Pancreas (tissue), 10 donors: ENCODE results near the gene ZNF524. TPM values are rescaled to one million over a fixed set of nuclear protein-coding genes. Genes with fewer than 3 reads are reported as not detected.

Source experiments
- ATAC-seq, 4 donors: fragments of 200-7000 bp; cut with Tn5 transposase; one replicate each; pipeline versions ENCODE4 v1.8.0 to v1.9.1; 2020; ENCODE audit warnings: mild to moderate bottlenecking in 4 of 4, moderate library complexity in 4 of 4
- DNase-seq, 6 donors: peaks; one replicate each; pipeline ENCODE4 v3.0.0-alpha.2; 2020
- FAIRE-seq: peaks from 2 replicates; lab custom pipeline; 2012; peaks lifted over from hg19 to GRCh38; lab: Jason Lieb, UNC
- H3K27ac ChIP-seq, 4 donors: fragments of 200-600 bp; sonication (generic); 1 replicate in 3 of 4; 2 replicates in 1 of 4; pipeline versions ENCODE4 v1.5.0 to v1.8.0; 2020
- H3K27me3 ChIP-seq, 4 donors: fragments of 200-600 bp; one replicate each; pipeline ENCODE4 v1.8.0; 2021
- H3K36me3 ChIP-seq, 3 donors: fragments of 200-600 bp; sonication (generic) in 1 of 3; one replicate each; pipeline versions ENCODE4 v1.5.0 to v1.8.0; 2020 to 2021
- H3K4me1 ChIP-seq, 3 donors: fragments of 200-600 bp; one replicate each; pipeline ENCODE4 v1.8.0; 2021
- H3K4me3 ChIP-seq, 4 donors: fragments of 200-600 bp; sonication (generic) in 2 of 4; one replicate each; pipeline versions ENCODE4 v1.5.0 to v1.8.0; 2020 to 2021
- H3K9me3 ChIP-seq, 4 donors: fragments of 200-600 bp; one replicate each; pipeline ENCODE4 v1.8.0; 2021
- CTCF ChIP-seq, 4 donors: fragments of 200-600 bp; sonication (generic) in 3 of 4; IDR thresholded peaks; one replicate each; pipeline versions ENCODE4 v1.5.0 to v1.8.0; 2021; ENCODE audit warnings: antibody characterized with exemption in 4 of 4
- WGBS, 2 donors: extraction: QIAGEN DNeasy Blood & Tissue Kit; methylation state at CpG; one replicate each; pipeline ENCODE4 v1.1.7; 2013; 5-methylcytosine and 5-hydroxymethylcytosine counted together
- intact Hi-C, 3 donors: fragments of 100-400 bp; cut with DNase I; formaldehyde crosslinking; loops; one replicate each; pipeline versions ENCODE4 v1.11.1 to v1.14.2; 2022
- polyA plus RNA-seq, 2 donors: library from polyadenylated mRNA; stranded (reverse); fragments of 200-250 nt; gene quantifications; one replicate each; pipeline ENCODE4 v1.2.3, GENCODE V29; 2013
- total RNA-seq, 6 donors: library from RNA; stranded (reverse); fragmentation: NEBNext Ultra II Directional in 4 of 6; extraction: Animal tissue kit (Norgen Biotek cat#: 25700) in 4 of 6; gene quantifications; one replicate each; pipeline versions ENCODE4 v1.2.1 to v1.2.4, GENCODE V29; 2021 to 2023
- donor health status: healthy with polysubstance abuse.
- donor health status: DM: no; HTN: no; CAD: no; lungs with moderate emphysema.
- donor health status: DM: no; HTN: no; CAD: no.
- donor health status: control.
- donor health status: control.
- donor health status: Bipolar disorder and iron deficiency.
- donor health status: DM: yes; HTN: yes; CAD: no.
- donor health status: DM: no; HTN: no; CAD: no.
- donor health status: DM: no; HTN: no; CAD: no.
- donor health status: DM: yes; HTN: yes; CAD: no.

Gene ZNF524
- total and polyA plus RNA-seq, 8 donors, result 17.1 to 79.4 (median 33.1) TPM

GRCh38 chr19:55647732-55648584, 47.9 kb downstream of the ZNF524 start, which contains the start of gene CCDC106:
CCDC106 (plus strand) TSS chr19:55648212; CDS start chr19:55649047, 835 bp downstream.
- H3K27me3 ChIP-seq, result no peaks in the 10 kb centered on the region
- ATAC-seq (peak; percentile 70 to 73 (median 71)), DNase-seq (peak; percentile 63 to 88 (median 74)), FAIRE-seq (no peak)
- intact Hi-C loops, result no loop called here
- H3K4me1 ChIP-seq, result peaks cover 3 to 12% (median 6%) of the 10 kb centered on the region in 3 donors
- WGBS, 2 donors, result 1% methylated on average over 63 to 87 of the region's 87 CpGs
- no peaks in the 10 kb centered on the region for H3K9me3 ChIP-seq
- H3K36me3 ChIP-seq, result no peaks in the 10 kb centered on the region
- H3K4me3 ChIP-seq, result peak within 1 kb of the TSS; percentile 81 to 93 (median 90)
- H3K27ac ChIP-seq, result peak within 1 kb of the TSS; percentile 46 to 68 (median 62)
- TF ChIP-seq CTCF (IDR thresholded peaks at IDR 0.05), result no peak

- intact Hi-C loops, result no loop called here
- Histone ChIP-seq H3K9me3 (no peaks in the 10 kb centered on the region), H3K4me3 (peak overlapping the region; percentile 81 to 93 (median 90)), H3K27me3 (no peaks in the 10 kb centered on the region), H3K27ac (peak overlapping the region; percentile 46 to 68 (median 62)), H3K4me1 (peaks cover 3 to 12% (median 6%) of the 10 kb centered on the region in 3 donors), H3K36me3 (no peaks in the 10 kb centered on the region)
- WGBS, 2 donors, result 36 to 40% methylated on average over 25 of the region's 25 CpGs
- FAIRE-seq (no peak), ATAC-seq (no peak), DNase-seq (peak in 2 of 6 donors; percentile 50 to 75)
- TF ChIP-seq CTCF (IDR thresholded peaks at IDR 0.05), result no peak
These were observed 48.6 kb downstream of the ZNF524 start for GRCh38 chr19:55648585-55649267.

- WGBS, 2 donors, result 79 to 87% methylated on average over 17 of the region's 17 CpGs
- Histone ChIP-seq H3K27ac (no peak overlapping the region), H3K9me3 (no peaks in the 10 kb centered on the region), H3K36me3 (no peaks in the 10 kb centered on the region), H3K4me1 (peaks cover 0 to 12% (median 6%) of the 10 kb centered on the region in 3 donors), H3K4me3 (peak overlapping the region in 1 of 4 donors; percentile 91), H3K27me3 (no peaks in the 10 kb centered on the region)
- no peak for TF ChIP-seq CTCF (IDR thresholded peaks at IDR 0.05)
- FAIRE-seq (no peak), DNase-seq (peak in 2 of 6 donors; percentile 37 to 67), ATAC-seq (no peak)
- intact Hi-C loops, result no loop called here
These were observed 49.4 kb downstream of the ZNF524 start for GRCh38 chr19:55649268-55650125.

GRCh38 chr19:55650126-55650557, 50.1 kb downstream of the ZNF524 start:
- Histone ChIP-seq H3K27ac (no peak overlapping the region), H3K4me1 (peaks cover 0 to 12% (median 6%) of the 10 kb centered on the region in 3 donors), H3K9me3 (no peaks in the 10 kb centered on the region), H3K27me3 (no peaks in the 10 kb centered on the region), H3K4me3 (no peak overlapping the region), H3K36me3 (no peaks in the 10 kb centered on the region)
- DNase-seq (peak in 2 of 6 donors; percentile 21 to 33), ATAC-seq (no peak), FAIRE-seq (no peak)
- TF ChIP-seq CTCF (IDR thresholded peaks at IDR 0.05), result no peak
- 79 to 93% methylated on average over 4 of the region's 4 CpGs for WGBS, 2 donors
- intact Hi-C loops, result no loop called here
